Spinal cord (tissue), 10 donors: ENCODE data around the gene PPIL1. TPM values are rescaled to one million over a fixed set of nuclear protein-coding genes. Genes with fewer than 3 reads are reported as not detected.
"Not testable (repeated sequence)": the region's sequence is repeated elsewhere in the genome, so short reads cannot be mapped to it uniquely, and the experiment has no call there.

Source experiments
- DNase-seq, 6 donors: peaks; one replicate each; pipeline versions ENCODE4 v3.0.0 to v3.0.0-alpha.2; 2013 to 2015; ENCODE audit warnings: low spot score in 6 of 6, low read depth in 4 of 6
- H3K27ac ChIP-seq: one replicate; pipeline ENCODE4 v1.5.1; 2013; ENCODE audit warnings: low read depth, low read length, control low read depth
- H3K27me3 ChIP-seq: one replicate; pipeline ENCODE4 v1.6.1; 2013; ENCODE audit warnings: low read length; ENCODE audit not compliant: control insufficient read depth, insufficient read depth
- H3K36me3 ChIP-seq: one replicate; pipeline ENCODE4 v1.6.1; 2013; ENCODE audit warnings: low read length; ENCODE audit not compliant: control insufficient read depth, insufficient read depth
- H3K4me1 ChIP-seq: one replicate; pipeline ENCODE4 v1.6.1; 2013; ENCODE audit warnings: low read length; ENCODE audit not compliant: control insufficient read depth, insufficient read depth
- H3K4me3 ChIP-seq: one replicate; pipeline ENCODE4 v1.5.1; 2013; ENCODE audit warnings: low read depth, low read length, control low read depth
- H3K9me3 ChIP-seq: one replicate; pipeline ENCODE4 v1.6.1; 2013; ENCODE audit warnings: low read length; ENCODE audit not compliant: control insufficient read depth, insufficient read depth
- WGBS: methylation state at CpG from one replicate; pipeline ENCODE4 v1.1.5; 2013; ENCODE audit warnings: missing lambda C conversion rate; ENCODE audit not compliant: insufficient coverage; 5-methylcytosine and 5-hydroxymethylcytosine counted together
- polyA plus RNA-seq, 2 donors: library from polyadenylated mRNA; unstranded; fragments of 120-200 nt; gene quantifications; one replicate each; pipeline ENCODE4 v1.2.1, GENCODE V29; 2013; ENCODE audit not compliant: insufficient read length in 2 of 2
- total RNA-seq, 2 donors: library from RNA; depleted of rRNA in 1 of 2; stranded (reverse); fragments of 120-200 nt in 1 of 2; fragments of >200 nt in 1 of 2; gene quantifications; one replicate each; pipeline versions ENCODE4 v1.2.3 to v1.2.4, GENCODE V29; 2013 to 2014
- donor health status: healthy.

Gene PPIL1
- total and polyA plus RNA-seq, 4 donors, result 39.2 to 70.1 (median 56.2) TPM

DNA sequence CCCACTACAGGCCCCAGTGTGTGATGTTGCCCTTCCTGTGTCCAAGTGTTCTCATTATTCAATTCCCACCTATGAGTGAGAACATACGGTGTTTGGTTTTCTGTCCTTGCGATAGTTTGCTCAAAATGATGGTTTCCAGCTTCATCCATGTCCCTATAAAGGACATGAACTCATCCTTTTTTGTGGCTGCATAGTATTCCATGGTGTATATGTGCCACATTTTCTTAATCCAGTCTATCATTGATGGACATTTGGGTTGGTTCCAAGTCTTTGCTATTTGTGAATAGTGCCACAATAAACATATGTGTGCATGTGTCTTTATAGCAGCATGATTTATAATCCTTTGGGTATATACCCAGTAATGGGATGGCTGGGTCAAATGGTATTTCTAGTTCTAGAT is 16.6 kb upstream of the PPIL1 start:
- not testable (repeated sequence) for DNase-seq, H3K4me1 ChIP-seq, H3K9me3 ChIP-seq, H3K36me3 ChIP-seq, H3K4me3 ChIP-seq, H3K27me3 ChIP-seq, H3K27ac ChIP-seq
- no CpG with 5 or more reads among the region's 2 CpGs for WGBS

GRCh38 chr6:36890112-36890663 is 15.6 kb upstream of the PPIL1 start:
- DNase-seq, result no peak
- Histone ChIP-seq H3K4me3 (no peak overlapping the region), H3K36me3 (peaks cover 2% of the 10 kb centered on the region), H3K27ac (no peak overlapping the region), H3K27me3 (no peaks in the 10 kb centered on the region), H3K9me3 (no peaks in the 10 kb centered on the region), H3K4me1 (peaks cover 4% of the 10 kb centered on the region)
- WGBS, result no CpG with 5 or more reads among the region's 3 CpGs

DNA sequence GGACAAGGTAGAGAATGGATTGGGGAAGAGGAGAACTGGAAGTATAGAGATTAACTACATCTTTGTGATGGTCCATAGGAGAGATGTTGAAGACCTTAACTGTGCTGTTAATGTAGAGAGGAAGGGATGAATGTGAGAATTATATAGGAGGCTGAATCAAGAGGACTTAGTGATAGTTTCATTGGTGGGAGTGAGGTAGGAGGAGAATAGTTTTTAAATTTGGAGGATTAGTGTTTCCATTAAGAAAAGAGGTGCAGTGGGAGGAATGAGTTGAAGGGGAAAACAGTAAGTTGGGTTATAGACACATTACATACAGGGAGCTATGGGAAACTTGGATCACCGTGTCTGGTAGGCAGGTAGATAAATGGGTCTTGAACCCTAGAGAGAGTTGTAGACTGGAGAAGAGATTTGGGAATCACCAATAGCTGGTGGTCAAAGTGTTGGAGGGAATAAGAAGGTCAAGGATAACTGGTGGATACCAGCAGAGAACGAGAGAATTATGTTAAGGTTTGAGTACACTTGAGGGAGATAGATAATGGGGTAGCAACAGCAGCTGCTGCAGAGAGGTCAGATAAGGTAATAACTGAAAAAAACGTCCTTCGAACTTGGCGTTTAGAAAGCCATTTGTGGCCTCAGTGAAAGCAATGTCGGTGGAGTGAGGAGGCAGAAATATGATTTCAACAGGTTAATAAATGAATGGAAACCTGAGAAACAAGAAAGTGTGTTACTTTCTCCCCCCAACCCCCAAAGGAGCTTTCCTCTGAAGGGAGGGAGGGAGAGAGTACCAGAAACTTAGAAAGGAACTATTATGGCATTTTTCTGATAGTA is 14.3 kb upstream of the PPIL1 start:
- H3K4me1 ChIP-seq, result peaks cover 4% of the 10 kb centered on the region
- WGBS, result 63% methylated on average over 6 of the region's 6 CpGs
- no peak overlapping the region for H3K4me3 ChIP-seq
- H3K9me3 ChIP-seq, result no peaks in the 10 kb centered on the region
- DNase-seq, result no peak
- no peak overlapping the region for H3K27ac ChIP-seq
- H3K36me3 ChIP-seq, result peaks cover 2% of the 10 kb centered on the region
- H3K27me3 ChIP-seq, result no peaks in the 10 kb centered on the region

- Histone ChIP-seq H3K27ac (no peak overlapping the region), H3K9me3 (no peaks in the 10 kb centered on the region), H3K4me1 (peaks cover 4% of the 10 kb centered on the region), H3K27me3 (no peaks in the 10 kb centered on the region), H3K4me3 (no peak overlapping the region), H3K36me3 (peaks cover 2% of the 10 kb centered on the region)
- DNase-seq, result no peak
- WGBS, result 98% methylated on average over 4 of the region's 7 CpGs
Measured at GRCh38 chr6:36888115-36888643, 13.6 kb upstream of the PPIL1 start.

GRCh38 chr6:36886950-36887618 is 12.5 kb upstream of the PPIL1 start:
- H3K9me3 ChIP-seq, result no peaks in the 10 kb centered on the region
- H3K4me1 ChIP-seq, result peaks cover 4% of the 10 kb centered on the region
- no peak overlapping the region for H3K27ac ChIP-seq
- H3K4me3 ChIP-seq, result peak overlapping the region; percentile 73
- DNase-seq, result no peak
- H3K27me3 ChIP-seq, result no peaks in the 10 kb centered on the region
- 29% methylated on average over 2 of the region's 10 CpGs for WGBS
- no peaks in the 10 kb centered on the region for H3K36me3 ChIP-seq

GRCh38 chr6:36885461-36886401 is 11.1 kb upstream of the PPIL1 start, which contains the start of gene C6orf89:
Gene C6orf89, plus strand, starts transcription at chr6:36885952. Its CDS starts 13,493 bp downstream, at chr6:36899445.
- no peaks in the 10 kb centered on the region for H3K36me3 ChIP-seq
- DNase-seq, result peak; percentile 86 to 99 (median 96)
- H3K27me3 ChIP-seq, result no peaks in the 10 kb centered on the region
- under 1% methylated on average over 44 of the region's 48 CpGs for WGBS
- peak within 1 kb of the TSS; percentile 73 for H3K4me3 ChIP-seq
- H3K9me3 ChIP-seq, result no peaks in the 10 kb centered on the region
- H3K4me1 ChIP-seq, result peaks cover 4% of the 10 kb centered on the region
- H3K27ac ChIP-seq, result peak within 1 kb of the TSS; percentile 88

DNA sequence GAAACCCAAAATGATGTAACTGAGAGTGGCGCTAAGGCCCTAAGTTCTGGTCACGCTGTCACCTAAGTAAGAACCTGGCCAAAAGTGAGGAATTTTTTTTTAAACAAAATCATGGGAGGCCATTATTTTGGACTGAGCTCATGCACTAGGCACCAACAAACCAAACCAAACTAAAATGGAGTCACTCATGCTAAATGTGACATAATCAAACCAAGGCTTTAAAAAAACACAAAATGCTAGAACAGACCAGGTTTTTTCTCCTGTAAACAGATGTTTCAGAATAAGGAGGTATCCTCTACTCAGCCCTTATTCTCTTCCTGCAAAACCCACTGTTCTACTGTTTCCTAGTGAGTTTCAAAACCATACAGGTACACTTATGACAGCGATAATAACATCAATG is 10.0 kb upstream of the PPIL1 start:
- Histone ChIP-seq H3K27ac (no peak overlapping the region), H3K9me3 (no peaks in the 10 kb centered on the region), H3K4me3 (no peak overlapping the region), H3K36me3 (no peaks in the 10 kb centered on the region), H3K4me1 (peaks cover 4% of the 10 kb centered on the region), H3K27me3 (no peaks in the 10 kb centered on the region)
- WGBS, result 100% methylated on average over 1 of the region's 3 CpGs
- DNase-seq, result no peak

DNA sequence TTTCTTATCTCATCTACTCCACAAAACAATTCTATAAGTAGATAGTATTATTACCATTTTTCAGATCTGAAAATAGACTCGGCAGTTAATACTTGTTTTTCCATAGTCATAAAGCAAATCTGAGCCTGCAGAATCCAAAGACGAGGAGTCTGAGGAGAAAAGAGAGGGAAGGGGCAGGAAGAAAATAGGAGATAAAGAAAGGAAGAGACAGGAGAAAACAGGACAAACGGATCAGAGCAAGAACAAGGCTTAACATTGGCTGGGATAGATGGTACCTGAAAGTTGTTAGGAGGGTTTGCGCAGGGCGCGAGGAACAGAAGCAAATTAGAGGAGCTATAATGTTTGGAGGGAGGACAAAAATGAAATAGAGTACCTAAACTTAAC is 639 bp upstream of the PPIL1 start:
- peaks cover 3% of the 10 kb centered on the region for H3K36me3 ChIP-seq
- DNase-seq, result no peak
- no peaks in the 10 kb centered on the region for H3K27me3 ChIP-seq
- WGBS, result 3% methylated on average over 3 of the region's 6 CpGs
- H3K9me3 ChIP-seq, result no peaks in the 10 kb centered on the region
- H3K4me1 ChIP-seq, result no peaks in the 10 kb centered on the region
- peak overlapping the region; percentile 99 for H3K4me3 ChIP-seq
- H3K27ac ChIP-seq, result peak overlapping the region; percentile 97
